HTERT RPE-1 (cell line): ENCODE data around the gene SETBP1.

Experiments
- in situ Hi-C: fragments of 300-500 bp; cut with MboI; formaldehyde crosslinking; loops from 4 replicates; pipeline ENCODE4 v1.14.3; 2020; ENCODE audit warnings: low sequenced_read_pairs

SETBP1 gene

DNA sequence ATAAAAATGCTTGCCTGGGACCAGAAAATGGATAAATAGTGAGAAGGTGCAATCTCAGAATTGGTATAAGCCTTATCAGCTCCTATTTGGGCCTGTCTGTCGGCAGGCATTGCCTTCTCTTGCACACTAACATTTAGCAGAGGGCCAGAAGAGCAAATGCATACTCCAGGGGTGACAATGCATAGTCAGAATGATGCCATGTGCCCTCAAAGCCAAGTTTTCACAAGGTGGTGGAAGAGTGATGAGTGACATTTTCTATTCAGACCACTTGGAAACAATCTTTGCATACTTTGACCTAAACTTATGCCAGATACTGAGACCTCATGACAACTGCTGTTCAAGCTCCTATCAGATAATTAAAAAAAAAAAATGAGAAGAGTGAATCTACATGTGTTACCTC lies 276.3 kb downstream of the SETBP1 start:
- in situ Hi-C loops, result no loop called here

DNA sequence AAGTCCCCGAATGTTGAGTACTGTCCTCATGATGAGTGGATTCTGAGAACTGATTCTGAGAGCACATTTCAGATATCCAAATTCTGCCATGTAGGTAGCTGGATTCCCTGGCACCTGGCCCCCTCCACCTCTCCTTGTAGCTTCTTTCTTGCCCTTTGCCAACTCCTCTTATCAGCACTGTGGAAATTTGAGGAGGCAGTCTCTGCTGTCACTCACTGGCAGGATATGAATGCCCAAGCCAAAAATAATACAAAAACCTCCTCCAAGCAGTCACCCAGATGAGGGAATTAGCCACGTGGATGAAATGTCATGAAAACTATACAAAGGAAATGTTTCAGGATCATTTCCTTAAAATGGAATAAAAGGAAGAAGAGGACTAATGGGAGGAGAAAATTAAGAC lies 276.8 kb downstream of the SETBP1 start:
- in situ Hi-C loops, result no loop called here

DNA sequence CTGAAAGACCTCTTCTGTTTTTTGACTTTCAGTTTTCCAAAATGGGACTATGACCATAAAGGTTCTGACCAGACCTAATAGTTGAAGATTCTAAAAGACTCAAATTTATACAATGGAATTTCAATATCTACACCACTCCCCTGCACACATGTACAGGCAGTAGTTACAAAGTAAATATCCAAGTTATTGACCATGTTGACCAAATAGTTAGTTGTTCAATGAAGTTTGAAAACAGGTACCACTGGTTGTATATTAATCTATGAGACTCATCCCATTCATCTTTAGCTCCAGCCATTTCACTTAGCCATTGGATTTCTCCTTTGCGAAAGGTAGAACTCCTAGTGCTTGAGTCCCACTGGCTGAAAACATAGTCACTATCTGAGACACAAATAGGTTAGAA lies 277.4 kb downstream of the SETBP1 start:
- in situ Hi-C loops, result no loop called here

DNA sequence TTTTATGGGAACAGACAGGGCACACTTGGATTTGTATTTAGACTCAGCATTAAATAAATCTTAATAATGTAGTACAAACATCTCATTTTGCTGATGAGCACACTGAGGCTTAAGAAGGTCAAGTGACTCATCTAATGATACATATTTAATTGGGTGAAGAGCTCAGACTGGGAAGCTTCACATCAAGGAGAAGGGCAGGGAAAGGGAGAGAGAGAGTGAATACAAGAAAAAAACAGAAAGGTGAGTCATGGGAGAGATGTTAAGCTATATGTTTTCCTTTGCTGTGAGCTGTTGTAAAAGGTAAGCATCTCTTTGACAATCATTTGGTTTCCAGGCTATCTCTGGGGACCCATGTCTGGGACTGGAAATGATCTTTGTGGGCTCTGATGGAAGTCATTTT lies 277.8 kb downstream of the SETBP1 start:
- in situ Hi-C loops, result no loop called here

DNA sequence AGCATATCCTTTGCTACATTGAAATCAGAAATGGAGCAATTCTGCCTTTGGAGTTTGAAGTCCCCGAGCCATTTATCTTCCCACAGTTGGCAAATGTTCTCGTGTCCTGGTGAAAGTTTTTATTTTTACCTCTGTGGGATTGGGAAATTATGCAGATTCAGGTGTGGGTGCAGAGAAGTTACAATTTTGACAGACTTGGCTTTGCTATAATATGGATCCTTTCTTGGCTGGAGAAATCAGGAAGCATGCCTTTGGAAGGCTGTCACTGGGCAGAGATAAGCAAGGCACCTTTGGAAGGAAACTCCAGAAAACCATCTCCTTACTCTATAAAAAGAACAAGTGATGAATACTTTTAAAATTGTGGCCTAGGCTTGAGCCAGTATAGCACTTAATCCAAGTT lies 278.3 kb downstream of the SETBP1 start:
- in situ Hi-C loops, result no loop called here

DNA sequence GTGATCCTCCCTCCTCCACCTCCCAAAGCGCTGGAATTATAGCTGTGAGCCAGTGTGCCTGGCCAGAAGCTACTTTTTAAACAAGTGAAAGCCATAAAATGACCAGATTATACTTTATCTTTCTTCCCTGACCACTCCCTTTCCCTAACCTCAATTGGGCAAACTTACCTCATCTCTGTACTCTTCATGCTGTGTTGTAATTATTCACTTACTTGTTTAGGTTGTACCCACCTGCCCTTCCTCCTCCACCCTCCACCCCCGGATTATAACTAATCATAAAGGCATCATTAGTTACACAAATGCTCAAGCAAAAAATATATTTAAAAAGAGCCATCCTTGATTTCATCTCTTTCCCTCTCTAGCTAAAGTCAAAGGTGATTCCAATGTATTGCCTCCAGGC lies 279.9 kb downstream of the SETBP1 start:
- in situ Hi-C loops, result no loop called here

DNA sequence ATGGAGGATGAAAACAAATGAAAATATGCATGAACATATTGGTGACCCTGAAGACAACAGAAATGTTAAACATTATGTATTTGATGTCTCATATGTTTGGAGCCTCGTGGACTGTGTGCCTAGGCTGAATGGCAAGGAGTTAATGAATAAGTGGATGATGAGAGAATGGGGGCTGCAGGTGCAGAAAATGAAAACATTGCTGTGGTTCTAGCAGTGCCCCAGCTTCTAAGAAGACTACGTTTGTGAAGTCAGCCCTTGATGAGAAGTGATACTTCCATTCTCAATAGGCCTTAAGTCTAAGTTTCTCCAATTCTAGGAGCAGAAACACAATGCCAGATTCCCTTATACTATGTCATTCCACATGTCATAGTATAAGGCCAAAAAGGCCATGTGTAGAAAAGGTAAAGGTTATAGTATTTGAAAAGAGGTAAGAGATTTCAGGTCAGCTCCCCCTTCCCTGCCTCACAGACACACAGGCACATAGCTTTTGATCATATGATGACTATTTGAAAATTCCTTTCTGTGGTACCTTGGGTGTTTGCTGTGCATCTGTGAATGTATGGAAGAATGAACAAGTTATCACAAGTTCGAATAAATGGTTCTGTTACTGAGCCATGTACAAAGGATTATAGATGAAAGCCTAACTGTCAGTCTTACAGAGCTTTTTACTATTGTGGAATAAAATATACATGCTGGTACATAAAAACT lies 280.8 kb downstream of the SETBP1 start:
- in situ Hi-C loops, result no loop called here

DNA sequence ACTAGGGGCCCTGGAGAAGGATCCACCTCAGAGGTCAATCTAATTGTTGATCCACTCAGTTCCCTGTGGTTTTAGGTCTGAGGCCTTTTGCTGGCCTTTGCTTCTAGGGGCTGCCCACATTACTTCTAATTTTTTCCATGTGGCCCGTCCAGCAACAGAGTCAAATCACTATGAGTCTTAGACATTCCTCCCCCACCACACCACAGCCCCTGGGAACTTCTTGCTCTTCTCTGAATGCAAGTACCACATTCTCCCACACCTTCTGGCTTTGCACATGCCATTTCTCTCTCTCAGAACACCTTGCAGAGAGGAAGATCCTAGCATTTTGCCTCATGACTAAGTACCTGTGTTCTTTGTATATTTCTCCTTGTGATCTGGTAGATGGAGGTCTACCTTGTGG lies 286.9 kb downstream of the SETBP1 start:
- in situ Hi-C loops, result no loop called here

DNA sequence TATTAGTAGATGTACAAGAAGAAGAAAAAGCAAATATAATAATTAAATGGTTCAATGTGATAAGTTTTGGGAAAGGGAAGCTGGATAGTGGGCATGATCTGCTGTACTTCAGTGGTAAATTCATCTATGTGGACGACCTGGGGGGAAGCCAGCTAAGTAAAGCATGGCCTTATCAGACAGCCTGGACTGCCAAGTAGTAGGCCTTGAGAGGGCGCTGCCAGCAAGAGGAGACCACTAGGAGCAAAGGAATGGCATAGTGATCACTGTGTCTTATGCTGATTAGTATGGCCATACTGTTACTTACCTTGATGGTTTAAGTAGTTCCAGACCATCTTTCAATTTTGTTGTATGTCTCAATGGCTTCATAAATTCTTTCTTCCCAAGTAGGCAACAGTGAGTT lies 287.6 kb downstream of the SETBP1 start:
- in situ Hi-C loops, result no loop called here

DNA sequence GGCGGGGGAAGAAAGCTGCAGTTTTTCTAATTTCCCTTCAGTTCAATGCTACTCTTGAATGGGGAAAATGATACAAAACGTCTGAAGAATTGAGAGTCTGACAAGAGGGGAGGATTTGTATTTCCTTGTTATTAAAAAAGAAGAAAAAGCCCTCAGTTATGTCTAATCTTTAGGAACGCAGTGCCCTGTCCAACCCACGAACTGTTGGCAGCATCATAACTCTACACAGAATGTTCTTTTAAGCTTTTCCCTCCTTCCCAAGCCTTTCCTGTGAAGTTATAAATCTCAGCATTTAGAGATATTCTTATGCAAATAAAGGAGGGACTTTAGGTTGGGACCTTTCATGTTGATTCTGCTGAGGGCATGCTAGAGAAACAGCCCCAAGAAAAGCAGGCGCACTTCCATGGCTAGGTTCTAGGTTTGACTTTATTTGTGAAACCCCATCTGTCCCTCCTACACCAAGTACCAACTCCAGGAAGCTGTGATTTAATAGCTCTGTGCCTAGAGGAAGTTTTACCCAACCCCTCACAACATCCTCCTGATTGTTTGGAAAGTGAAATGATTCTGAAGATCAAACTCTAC lies 288.6 kb downstream of the SETBP1 start:
- in situ Hi-C loops, result no loop called here

DNA sequence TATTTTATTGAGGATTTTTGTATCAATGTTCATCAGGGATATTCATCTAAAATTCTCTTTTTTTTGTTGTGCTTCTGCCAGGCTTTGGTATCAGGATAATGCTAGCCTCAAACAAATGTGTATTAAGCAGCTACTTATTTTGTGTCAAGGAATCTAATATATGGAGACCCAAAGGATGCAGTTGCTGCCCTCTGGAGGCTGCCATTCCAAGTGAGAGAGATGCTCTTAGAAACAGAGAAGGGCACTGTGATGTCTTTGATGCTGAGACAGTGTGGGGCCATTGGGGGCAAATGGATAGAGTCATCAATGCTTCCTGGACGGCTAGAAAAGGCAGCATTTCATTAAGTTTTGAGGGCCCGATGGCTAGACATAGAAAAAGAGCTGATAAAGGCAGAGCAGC lies 292.6 kb downstream of the SETBP1 start:
- in situ Hi-C loops, result no loop called here

DNA sequence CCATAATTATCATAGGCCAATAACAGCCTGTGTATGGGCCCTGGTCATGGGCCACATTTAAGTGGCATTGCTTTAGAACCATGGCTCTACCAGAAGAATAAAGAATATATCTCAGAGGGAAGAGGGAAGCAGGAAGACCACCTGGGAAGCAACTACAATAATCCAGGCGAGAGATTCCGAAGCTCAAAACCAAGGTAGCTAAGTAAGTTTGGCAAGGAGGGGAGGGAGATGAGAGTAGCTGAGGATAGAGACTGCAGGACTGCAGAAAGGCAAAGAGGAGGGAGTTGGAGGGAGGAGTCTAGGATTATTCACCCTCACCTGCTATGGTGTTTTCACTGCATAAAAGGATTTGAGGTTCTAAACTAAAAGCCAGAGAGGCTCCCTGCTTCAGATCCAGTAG lies 293.5 kb downstream of the SETBP1 start:
- in situ Hi-C loops, result no loop called here

DNA sequence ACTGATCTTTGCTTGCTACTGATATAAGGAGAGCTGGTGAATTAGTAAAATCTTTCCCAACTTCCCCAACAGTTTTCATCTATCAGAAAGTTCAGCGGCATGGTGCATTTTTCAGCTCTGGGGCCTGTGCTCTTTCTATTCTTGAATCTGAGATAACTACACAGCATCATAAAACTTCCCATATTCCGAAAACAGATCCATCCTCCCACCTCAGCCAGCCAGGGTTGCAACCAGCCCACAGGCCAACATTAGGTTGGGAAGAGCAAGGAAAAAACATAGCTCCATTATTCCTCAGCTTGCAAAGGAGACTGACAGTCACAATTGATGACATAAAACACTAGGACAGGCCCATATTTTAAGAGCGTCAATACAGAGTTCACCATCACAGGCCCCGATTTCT lies 297.2 kb downstream of the SETBP1 start:
- in situ Hi-C loops, result no loop called here

DNA sequence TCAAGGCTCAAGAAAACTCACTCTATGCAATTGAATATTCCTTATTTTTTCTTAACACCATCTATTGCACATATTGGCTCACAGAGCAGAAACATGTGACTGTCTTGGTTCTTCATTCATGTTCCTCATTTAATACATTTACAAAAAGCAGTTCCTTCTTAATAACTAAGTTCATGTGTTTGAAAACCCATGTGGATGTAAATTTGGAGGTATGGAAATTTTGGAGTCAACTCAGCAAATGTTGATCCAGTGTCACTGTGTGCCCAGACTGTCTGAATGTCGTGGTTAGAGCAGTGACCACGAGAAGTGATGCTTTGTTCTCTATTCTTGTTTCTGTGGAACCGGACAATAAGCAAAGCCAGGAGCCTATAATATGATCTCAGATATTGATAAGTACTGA lies 299.1 kb downstream of the SETBP1 start:
- in situ Hi-C loops, result no loop called here

DNA sequence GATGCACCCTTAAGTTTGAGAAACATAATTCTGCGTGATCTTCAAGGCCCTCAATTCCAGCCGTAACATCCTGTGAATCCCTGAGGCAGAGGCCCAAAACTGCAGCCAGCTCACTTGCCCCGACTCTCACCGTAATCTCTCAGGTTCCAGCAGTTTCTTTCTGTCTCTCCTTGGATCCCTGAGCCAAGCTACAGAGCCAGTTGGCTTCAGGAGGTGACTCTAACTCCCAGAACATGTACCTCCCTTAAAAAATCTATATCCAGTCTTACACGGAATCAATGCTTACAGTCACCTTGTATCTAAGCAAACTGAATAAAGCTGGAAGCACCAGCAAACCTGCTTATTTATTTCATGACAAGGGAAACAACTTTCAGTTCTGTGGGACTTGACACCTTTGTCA lies 300.4 kb downstream of the SETBP1 start:
- in situ Hi-C loops, result no loop called here

DNA sequence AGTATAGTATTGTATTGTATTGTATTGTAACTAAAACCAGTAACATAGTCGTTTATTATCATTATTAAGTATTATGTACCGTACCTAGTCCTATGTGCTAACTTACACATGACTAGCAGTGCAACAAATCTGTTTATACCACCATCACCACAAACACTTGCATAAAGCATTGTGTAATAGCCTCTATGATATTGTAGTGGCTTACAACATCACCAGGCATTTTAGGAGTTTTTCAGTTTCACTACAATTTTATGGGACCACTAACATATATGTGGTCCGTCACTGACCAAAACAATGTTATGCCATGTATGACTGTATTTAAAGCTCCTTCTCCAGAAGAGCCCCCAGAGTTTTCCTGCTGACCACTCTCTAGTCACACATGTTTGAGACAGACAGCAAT lies 306.2 kb downstream of the SETBP1 start:
- in situ Hi-C loops, result no loop called here

DNA sequence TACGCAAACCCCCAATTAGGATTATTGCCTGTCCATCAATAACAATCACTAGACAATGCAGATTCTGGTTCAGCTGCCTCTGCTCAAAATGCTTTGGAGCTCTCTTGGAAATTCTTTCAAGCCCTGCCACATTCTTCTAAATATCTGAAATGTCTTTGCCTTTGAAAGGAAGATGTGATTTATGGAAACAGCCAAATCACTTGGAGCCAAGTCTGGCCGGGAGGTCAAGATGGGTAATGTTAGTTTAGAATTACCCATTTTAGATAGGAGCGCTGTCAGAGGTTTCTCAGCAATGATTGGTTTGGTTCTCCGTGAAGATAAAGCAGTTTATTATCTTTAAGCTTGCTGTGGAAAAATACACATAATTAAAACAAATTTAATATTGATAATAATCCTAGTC lies 306.7 kb downstream of the SETBP1 start:
- in situ Hi-C loops, result no loop called here

DNA sequence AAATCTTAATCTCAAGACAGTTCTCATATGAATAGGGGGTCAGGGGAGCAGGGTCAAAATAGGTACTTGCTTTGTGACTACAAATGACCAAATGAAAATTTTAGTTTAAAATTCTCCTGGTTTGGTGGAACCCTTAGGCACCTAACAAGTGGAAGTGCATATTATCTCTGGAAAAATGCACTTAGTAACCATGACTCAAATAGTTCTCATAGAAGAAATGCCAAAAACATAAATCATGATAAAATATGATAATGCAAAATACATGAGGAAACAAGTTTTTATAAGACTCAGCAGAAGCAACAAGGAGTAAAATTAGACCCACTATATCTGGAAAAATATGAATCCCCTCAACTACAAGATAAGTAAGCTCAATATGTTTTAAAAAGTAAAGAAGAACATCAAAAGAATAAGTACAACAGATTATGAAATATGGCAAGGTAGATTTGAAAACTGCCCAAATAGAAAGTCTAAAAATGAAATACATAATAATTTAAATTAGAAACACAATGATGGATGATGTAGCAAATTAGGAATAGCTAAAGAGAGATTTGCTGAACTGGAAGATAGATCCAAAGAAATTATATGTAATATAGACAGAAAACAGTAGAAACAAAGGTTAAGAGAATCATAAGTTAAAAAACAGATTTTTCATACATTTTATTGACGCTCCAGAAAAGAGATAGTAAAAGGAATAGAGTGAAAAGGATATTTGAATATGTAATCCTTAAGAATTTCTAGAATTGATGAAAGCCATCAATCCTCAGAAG lies 308.3 kb downstream of the SETBP1 start:
- in situ Hi-C loops, result no loop called here

DNA sequence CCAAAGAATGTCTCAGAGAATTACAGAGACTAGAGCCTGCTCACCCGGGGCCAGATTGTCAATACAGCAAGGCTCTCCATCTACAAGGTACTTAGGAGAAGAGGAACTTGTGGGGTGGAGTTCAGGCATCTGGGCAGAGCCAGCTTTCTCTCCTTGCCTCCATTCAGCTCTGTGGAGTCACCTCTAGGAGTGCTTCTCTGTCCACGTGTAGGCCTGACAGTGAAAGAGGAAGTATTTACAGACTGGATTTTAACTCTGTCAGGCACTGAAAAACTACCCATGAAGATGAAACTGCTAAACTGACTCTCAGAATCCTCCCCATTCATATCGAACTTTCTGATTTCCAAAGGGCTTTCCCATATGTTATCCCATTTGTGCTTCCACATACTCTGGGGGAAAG lies 315.6 kb downstream of the SETBP1 start:
- in situ Hi-C loops, result no loop called here

DNA sequence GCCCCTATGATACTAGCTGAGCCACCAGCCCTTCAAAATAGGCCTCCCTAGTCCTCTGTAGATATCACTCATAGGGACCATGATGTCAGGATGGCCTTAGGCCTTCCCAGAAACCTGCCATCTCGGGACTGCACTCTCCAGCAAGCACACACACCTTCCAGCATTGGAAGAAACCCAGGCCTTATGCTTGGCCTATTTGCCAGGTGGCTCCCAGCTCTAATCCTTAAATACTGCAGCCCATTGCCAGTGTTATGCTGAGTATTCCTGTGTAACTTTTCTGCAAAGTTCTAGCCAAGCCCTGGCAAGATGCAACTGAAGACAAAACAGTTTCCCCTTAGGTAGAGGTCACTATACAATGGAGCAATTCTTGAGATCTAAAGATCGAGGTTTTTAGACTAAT lies 316.5 kb downstream of the SETBP1 start:
- in situ Hi-C loops, result no loop called here

DNA sequence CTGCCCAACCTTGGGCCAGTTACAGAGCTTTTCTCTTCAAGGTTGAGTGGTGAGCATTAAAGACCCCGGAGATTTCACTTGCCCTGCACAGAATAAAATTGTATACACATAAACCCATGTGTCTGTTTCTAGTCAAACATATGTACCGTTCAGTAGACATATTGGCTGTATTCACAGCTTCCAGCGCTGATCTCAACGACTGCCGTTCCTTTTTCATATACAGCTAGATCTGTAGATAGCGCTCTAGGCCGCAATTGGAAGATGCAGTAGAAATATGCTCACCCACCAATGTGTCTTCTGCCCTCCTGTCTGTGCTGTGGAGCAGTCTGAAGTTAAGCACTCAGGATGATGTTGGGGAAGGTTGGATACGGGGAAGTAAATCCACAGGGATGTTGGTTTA lies 317.7 kb downstream of the SETBP1 start:
- in situ Hi-C loops, result no loop called here

DNA sequence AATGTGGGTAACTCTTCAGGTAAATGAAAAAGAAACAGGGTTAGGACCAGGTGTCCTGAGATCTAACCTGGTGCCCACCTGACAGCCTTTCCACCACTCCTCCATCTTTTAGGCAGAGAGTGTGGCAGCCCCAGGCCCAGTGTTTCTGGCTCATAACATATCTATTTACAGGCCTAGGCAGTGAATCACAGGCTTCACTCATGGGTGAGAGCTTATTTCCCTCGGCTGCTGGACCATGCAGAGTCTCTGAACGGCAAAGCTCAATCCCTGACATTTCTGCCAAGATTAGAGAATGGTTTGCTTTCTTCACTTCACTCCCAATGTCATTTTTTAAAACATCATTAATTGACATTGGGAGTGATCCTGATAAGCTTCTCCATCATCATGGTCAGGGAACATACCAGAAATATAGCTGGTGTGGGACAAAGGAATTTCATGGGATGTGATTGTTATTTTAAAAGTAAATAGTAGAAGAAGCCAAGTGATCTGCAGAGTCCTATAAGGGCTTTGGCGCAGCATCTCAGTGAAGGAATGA lies 323.9 kb downstream of the SETBP1 start:
- in situ Hi-C loops, result no loop called here
